A549 (cell line): ENCODE data around the gene STXBP4. TPM values are rescaled to one million over a fixed set of nuclear protein-coding genes. Genes with fewer than 3 reads are reported as not detected.

Experiments used
- ATAC-seq, 2 experiments: fragments of 200-7000 bp in 1 of 2; fragments of >200 bp in 1 of 2; cut with Nextera tagmentation in 1 of 2; cut with Tn5 transposase in 1 of 2; 3 replicates each; pipeline versions ENCODE4 v1.8.0 to v1.9.1; 2018 to 2020; ENCODE audit warnings: mild to moderate bottlenecking in 1 of 2, moderate library complexity in 1 of 2
- CTCF ChIA-PET: fragments of 300-600 bp; sonication (Branson Sonifier 250); formaldehyde crosslinking; extraction: SDS; loops from one replicate; lab custom pipeline; 2021; ENCODE audit warnings: antibody characterized with exemption, inconsistent platforms; lab: Yijun Ruan, JAX
- POLR2A ChIA-PET: fragments of 350-600 bp; formaldehyde crosslinking; extraction: SDS; loops from one replicate; lab custom pipeline; 2021; ENCODE audit warnings: antibody characterized with exemption, inconsistent platforms; lab: Yijun Ruan, JAX
- DNase-seq, 2 experiments: peaks; one replicate each; pipeline versions ENCODE4 v3.0.0 to v3.0.0-alpha.2; 2011 to 2016; ENCODE audit warnings: low read depth in 1 of 2, low spot score in 1 of 2
- FAIRE-seq: peaks from 2 replicates; lab custom pipeline; 2011; peaks lifted over from hg19 to GRCh38; lab: Jason Lieb, UNC
- H3K27ac ChIP-seq, 2 experiments: fragments of >200 bp; sonication (Bioruptor Twin); formaldehyde crosslinking; 3 replicates each; pipeline ENCODE4 v1.5.1; 2016 to 2017
- H3K4me1 ChIP-seq: fragments of >200 bp; sonication (Bioruptor Twin); formaldehyde crosslinking; 3 replicates; pipeline ENCODE4 v1.6.1; 2016
- H3K4me2 ChIP-seq: fragments of >200 bp; sonication (Bioruptor Twin); formaldehyde crosslinking; 3 replicates; pipeline ENCODE4 v1.6.1; 2016
- H3K4me3 ChIP-seq: fragments of >200 bp; sonication (Bioruptor Twin); formaldehyde crosslinking; 3 replicates; pipeline ENCODE4 v1.5.1; 2016
- H3K9me3 ChIP-seq: fragments of >200 bp; sonication (Bioruptor Twin); formaldehyde crosslinking; 3 replicates; pipeline ENCODE4 v1.6.1; 2016
- CBX2 ChIP-seq: fragments of 200-600 bp; sonication (generic); IDR thresholded peaks from 2 replicates; pipeline ENCODE4 v1.6.1; 2016; ENCODE audit warnings: low read depth, mild to moderate bottlenecking, borderline replicate concordance
- CBX8 ChIP-seq: fragments of 200-600 bp; sonication (generic); IDR thresholded peaks from 2 replicates; pipeline ENCODE4 v1.6.1; 2016
- CHD2 ChIP-seq: fragments of 150-350 bp; IDR thresholded peaks from 2 replicates; pipeline ENCODE4 v1.6.1; 2014; ENCODE audit warnings: low read length; ENCODE audit not compliant: partially characterized antibody
- EHF ChIP-seq: fragments of 250-450 bp; sonication (Bioruptor Pico); IDR thresholded peaks from 2 replicates; pipeline ENCODE4 v1.5.0; 2020; ENCODE audit warnings: mild to moderate bottlenecking
- ELK1 ChIP-seq: fragments of 150-350 bp; IDR thresholded peaks from 2 replicates; pipeline ENCODE4 v1.6.1; 2014; ENCODE audit warnings: low read depth, mild to moderate bottlenecking, low read length
- EP300 ChIP-seq, 2 experiments: fragments of >200 bp; sonication (Bioruptor Twin); formaldehyde crosslinking; IDR thresholded peaks; 2 replicates in 1 of 2; 3 replicates in 1 of 2; pipeline ENCODE4 v1.6.1; 2016 to 2017
- ESRRA ChIP-seq: fragments of 150-350 bp; IDR thresholded peaks from 2 replicates; pipeline ENCODE4 v1.6.1; 2014; ENCODE audit warnings: mild to moderate bottlenecking, low read length, borderline replicate concordance
- FOSB ChIP-seq: fragments of 250-450 bp; sonication (Bioruptor Pico); IDR thresholded peaks from 2 replicates; pipeline ENCODE4 v1.5.0; 2020; ENCODE audit warnings: mild to moderate bottlenecking, moderate library complexity
- FOSL2 ChIP-seq, 2 experiments: fragments of 450-650 bp in 1 of 2; fragments of >200 bp in 1 of 2; sonication (Bioruptor Twin) in 1 of 2; formaldehyde crosslinking; IDR thresholded peaks; 2 replicates each; pipeline versions ENCODE4 v1.5.0 to v1.6.1; 2016 to 2020; ENCODE audit warnings: mild to moderate bottlenecking in 1 of 2, moderate library complexity in 1 of 2
- HES2 ChIP-seq: fragments of >200 bp; sonication (Bioruptor Twin); formaldehyde crosslinking; IDR thresholded peaks from 2 replicates; pipeline ENCODE4 v1.6.1; 2016
- HMGXB4 ChIP-seq: fragments of 250-450 bp; sonication (Bioruptor Pico); IDR thresholded peaks from 2 replicates; pipeline ENCODE4 v1.5.0; 2021; ENCODE audit warnings: mild to moderate bottlenecking, moderate library complexity, borderline replicate concordance
- HOXA7 ChIP-seq: fragments of 250-450 bp; sonication (Bioruptor Pico); IDR thresholded peaks from 2 replicates; pipeline ENCODE4 v1.5.0; 2020; ENCODE audit warnings: mild to moderate bottlenecking, moderate library complexity
- HOXB13 ChIP-seq: fragments of 250-450 bp; sonication (Bioruptor Pico); IDR thresholded peaks from 2 replicates; pipeline ENCODE4 v1.5.0; 2020; ENCODE audit warnings: low read depth, mild to moderate bottlenecking, moderate library complexity
- JUNB ChIP-seq: fragments of >200 bp; sonication (Bioruptor Twin); formaldehyde crosslinking; IDR thresholded peaks from 2 replicates; pipeline ENCODE4 v1.6.1; 2016
- NPAS2 ChIP-seq: fragments of 250-450 bp; sonication (Bioruptor Pico); IDR thresholded peaks from 2 replicates; pipeline ENCODE4 v1.8.0; 2022; ENCODE audit warnings: mild to moderate bottlenecking, moderate library complexity, borderline replicate concordance
- NR3C1 ChIP-seq: fragments of >200 bp; sonication (Bioruptor Twin); formaldehyde crosslinking; IDR thresholded peaks from 3 replicates; pipeline ENCODE4 v1.6.1; 2017
- PHF8 ChIP-seq: fragments of 200-600 bp; sonication (generic); IDR thresholded peaks from 2 replicates; pipeline ENCODE4 v1.6.1; 2016; ENCODE audit warnings: low read depth, mild to moderate bottlenecking, antibody characterized with exemption, moderate library complexity, borderline replicate concordance
- RAD21 ChIP-seq, 2 experiments: fragments of >200 bp in 1 of 2; sonication (Bioruptor Twin) in 1 of 2; formaldehyde crosslinking in 1 of 2; IDR thresholded peaks in 1 of 2; conservative IDR thresholded peaks in 1 of 2; 2 replicates in 1 of 2; 3 replicates in 1 of 2; pipeline ENCODE4 v1.6.1; 2012 to 2018; ENCODE audit warnings: inconsistent platforms in 1 of 2
- RCOR1 ChIP-seq: fragments of 150-350 bp; IDR thresholded peaks from 2 replicates; pipeline ENCODE4 v1.6.1; 2014; ENCODE audit warnings: antibody characterized with exemption, low read length, low read depth
- REST ChIP-seq: fragments of 200-600 bp; sonication (generic); IDR thresholded peaks from 2 replicates; pipeline ENCODE4 v1.6.1; 2016; ENCODE audit warnings: antibody characterized with exemption, mild to moderate bottlenecking, moderate library complexity
- RFX5 ChIP-seq: fragments of 450-650 bp; IDR thresholded peaks from 2 replicates; pipeline ENCODE4 v1.7.1; 2014; ENCODE audit warnings: antibody characterized with exemption, mild to moderate bottlenecking, moderate library complexity
- RNF2 ChIP-seq: fragments of 200-600 bp; sonication (generic); IDR thresholded peaks from 2 replicates; pipeline ENCODE4 v1.6.1; 2016; ENCODE audit warnings: low read depth, mild to moderate bottlenecking, antibody characterized with exemption, moderate library complexity, borderline replicate concordance
- SMC3 ChIP-seq: fragments of >200 bp; sonication (Bioruptor Twin); formaldehyde crosslinking; IDR thresholded peaks from 3 replicates; pipeline ENCODE4 v1.6.1; 2018; ENCODE audit warnings: inconsistent platforms
- ZC3H11A ChIP-seq: fragments of 450-650 bp; IDR thresholded peaks from 2 replicates; pipeline ENCODE4 v1.6.1; 2014; ENCODE audit warnings: antibody characterized with exemption, mild to moderate bottlenecking
- ZNF302 ChIP-seq: fragments of 250-450 bp; sonication (Bioruptor Pico); IDR thresholded peaks from 2 replicates; pipeline ENCODE4 v1.9.0; 2021; ENCODE audit warnings: inconsistent platforms, mild to moderate bottlenecking, moderate library complexity
- WGBS: methylation state at CpG from one replicate; pipeline ENCODE4 v1.1.6; 2017; ENCODE audit errors: missing lambda C conversion rate; 5-methylcytosine and 5-hydroxymethylcytosine counted together
- polyA plus RNA-seq, 4 experiments: library from polyadenylated mRNA; depleted of rRNA in 3 of 4; stranded (reverse); fragments of >200 nt; fragmentation: RNase III in 1 of 4; extraction: RNeasy Plus Mini Kit Qiagen cat#74134 plus additional on column Dnase treatment in 1 of 4; gene quantifications; 2 replicates in 3 of 4; 3 replicates in 1 of 4; pipeline ENCODE4 v1.2.3, GENCODE V29; 2011 to 2017

The STXBP4 gene
- polyA plus RNA-seq, 2 of the 4 experiments (the other 2 are of a cell fraction): 9.0 to 16.0 TPM

- Histone ChIP-seq H3K4me3 (no peak overlapping the region), H3K9me3 (no peaks in the 10 kb centered on the region), H3K4me1 (no peaks in the 10 kb centered on the region), H3K27ac (no peak overlapping the region), H3K4me2 (no peak overlapping the region)
- WGBS: 92% methylated on average over 1 of the region's 1 CpG
- TF ChIP-seq EP300 (IDR thresholded peaks at IDR 0.05) (no peak), EHF (no peak), JUNB (no peak), HMGXB4 (no peak), RFX5 (no peak), NR3C1 (no peak), CBX2 (no peak), HOXA7 (CRISPR knock-in tag) (no peak)
- ATAC-seq (no peak), DNase-seq (no peak), FAIRE-seq (peak; percentile 32)
- ChIA-PET CTCF (no interaction called here), POLR2A (no interaction called here)
Observed at GRCh38 chr17:54937426-54937825, 31.1 kb upstream of the STXBP4 start.

- TF ChIP-seq HOXA7 (CRISPR knock-in tag) (no peak), NR3C1 (no peak), RCOR1 (no peak), FOSB (CRISPR knock-in tag) (no peak)
- DNase-seq (no peak), ATAC-seq (no peak), FAIRE-seq (peak; percentile 88)
- 92% methylated on average over 1 of the region's 1 CpG for WGBS
- Histone ChIP-seq H3K4me1 (no peaks in the 10 kb centered on the region), H3K4me2 (no peak overlapping the region), H3K9me3 (no peaks in the 10 kb centered on the region), H3K27ac (no peak overlapping the region), H3K4me3 (no peak overlapping the region)
- CTCF ChIA-PET: no interaction called here
- POLR2A ChIA-PET: no interaction called here
Observed at GRCh38 chr17:54941285-54941684, 27.3 kb upstream of the STXBP4 start.

- H3K4me3 ChIP-seq: no peak overlapping the region
- ChIA-PET CTCF (no interaction called here), POLR2A (no interaction called here)
- FAIRE-seq (no peak), ATAC-seq (no peak)
- no peaks in the 10 kb centered on the region for H3K9me3 ChIP-seq
- H3K27ac ChIP-seq: no peak overlapping the region
- no peak for TF ChIP-seq FOSB (CRISPR knock-in tag)
- no peak for TF ChIP-seq SMC3
- no peak for TF ChIP-seq RNF2
- no peak for TF ChIP-seq ELK1
- TF ChIP-seq ZNF302 (CRISPR knock-in tag): no peak
- no peak for TF ChIP-seq ZC3H11A
- no peak for TF ChIP-seq NPAS2 (CRISPR knock-in tag)
- TF ChIP-seq RCOR1: no peak
- no peak for TF ChIP-seq CBX8
- TF ChIP-seq HMGXB4: no peak
- TF ChIP-seq EP300 (IDR thresholded peaks at IDR 0.05): no peak
- no peak for TF ChIP-seq REST
- no peak for TF ChIP-seq HOXB13
- TF ChIP-seq PHF8: no peak
- no peak for TF ChIP-seq ESRRA
- no peak for TF ChIP-seq RAD21 (conservative IDR thresholded peaks at IDR 0.05 in 1 of 2, IDR thresholded peaks at IDR 0.05 in 1 of 2)
- no peak for TF ChIP-seq CHD2
- no peak for TF ChIP-seq HES2
- no peak for TF ChIP-seq FOSL2 (IDR thresholded peaks at IDR 0.05)
- TF ChIP-seq FOSL2 (CRISPR knock-in tag; IDR thresholded peaks at IDR 0.05): no peak
- TF ChIP-seq RFX5: no peak
- TF ChIP-seq, all 56 proteins: peak for 0
- 89% methylated on average over 1 of the region's 1 CpG for WGBS
- Histone ChIP-seq H3K4me1 (peaks cover 5% of the 10 kb centered on the region), H3K4me2 (no peak overlapping the region)
- DNase-seq: no peak
Observed at GRCh38 chr17:54944796-54945195, 23.8 kb upstream of the STXBP4 start.
